ENCODE measurements around the gene KLHDC8A.
A peak's percentile ranks its signal among the peaks of the same experiment; 100 is the strongest.
"Not testable (repeated sequence)": the region's sequence is repeated elsewhere in the genome, so short reads cannot be mapped to it uniquely, and the experiment has no call there.

Gene KLHDC8A

GRCh38 chr1:205371871-205372660 is 15.3 kb upstream of the KLHDC8A start:
- DNase-seq (ENCODE audit: low spot score): no peak
- FAIRE-seq: no peak

GRCh38 chr1:205370780-205371179 is 14.1 kb upstream of the KLHDC8A start:
- FAIRE-seq: no peak
- DNase-seq (ENCODE audit: low spot score): no peak

DNA sequence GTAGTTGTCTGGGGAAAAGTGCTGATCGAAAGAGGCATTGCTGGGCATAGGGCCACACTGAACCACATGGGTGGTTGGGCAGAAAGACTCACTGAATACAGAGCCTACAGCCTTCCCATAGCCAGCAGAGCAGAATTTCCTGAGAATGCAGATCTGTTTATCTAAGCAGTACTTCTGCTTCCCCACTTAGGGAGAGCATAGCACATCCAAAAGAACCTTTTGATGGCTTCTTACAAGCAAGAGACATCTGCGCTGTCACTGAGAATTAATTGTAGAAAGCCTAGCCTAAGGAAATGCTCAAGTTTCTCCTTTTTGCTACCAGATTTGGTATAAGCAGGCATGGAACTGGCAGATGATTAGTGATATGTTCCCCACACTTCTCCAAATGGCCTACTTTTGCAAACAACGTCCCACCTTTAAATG is 13.0 kb upstream of the KLHDC8A start:
- no peak for DNase-seq (ENCODE audit: low spot score)
- FAIRE-seq: no peak

GRCh38 chr1:205368478-205368877 is 11.8 kb upstream of the KLHDC8A start:
- no peak for FAIRE-seq
- DNase-seq (ENCODE audit: low spot score): no peak

GRCh38 chr1:205365945-205366463 is 9.3 kb upstream of the KLHDC8A start:
- DNase-seq (ENCODE audit: low spot score): peak; percentile 47
- FAIRE-seq: no peak

GRCh38 chr1:205365086-205365485 is 8.4 kb upstream of the KLHDC8A start:
- not testable (repeated sequence) for DNase-seq (ENCODE audit: low spot score)

DNA sequence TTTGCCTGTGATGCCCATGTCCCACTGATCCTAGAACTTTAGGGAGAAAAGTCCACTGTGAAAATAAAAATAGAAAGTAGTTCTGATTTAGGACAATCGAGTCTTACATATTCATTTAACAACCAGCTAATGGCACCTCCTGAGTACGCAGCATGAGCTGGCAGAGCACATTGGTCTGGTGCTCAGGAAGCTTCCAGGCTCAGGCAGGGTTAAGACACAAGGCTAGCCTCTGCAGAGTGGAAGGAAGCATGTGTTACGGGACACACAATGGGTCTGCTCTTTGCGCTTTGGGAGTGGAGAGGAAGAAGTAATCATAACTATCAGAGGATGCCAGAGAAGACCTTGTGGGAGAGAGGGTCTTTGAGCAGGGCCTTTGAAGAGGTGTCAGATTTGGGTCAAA is 4.2 kb upstream of the KLHDC8A start:
- DNase-seq (ENCODE audit: low spot score) (no peak), FAIRE-seq (no peak)

More at GRCh38 chr1:205365086-205365485, 8.4 kb upstream of the KLHDC8A start:
- FAIRE-seq: not testable (repeated sequence)

DNA sequence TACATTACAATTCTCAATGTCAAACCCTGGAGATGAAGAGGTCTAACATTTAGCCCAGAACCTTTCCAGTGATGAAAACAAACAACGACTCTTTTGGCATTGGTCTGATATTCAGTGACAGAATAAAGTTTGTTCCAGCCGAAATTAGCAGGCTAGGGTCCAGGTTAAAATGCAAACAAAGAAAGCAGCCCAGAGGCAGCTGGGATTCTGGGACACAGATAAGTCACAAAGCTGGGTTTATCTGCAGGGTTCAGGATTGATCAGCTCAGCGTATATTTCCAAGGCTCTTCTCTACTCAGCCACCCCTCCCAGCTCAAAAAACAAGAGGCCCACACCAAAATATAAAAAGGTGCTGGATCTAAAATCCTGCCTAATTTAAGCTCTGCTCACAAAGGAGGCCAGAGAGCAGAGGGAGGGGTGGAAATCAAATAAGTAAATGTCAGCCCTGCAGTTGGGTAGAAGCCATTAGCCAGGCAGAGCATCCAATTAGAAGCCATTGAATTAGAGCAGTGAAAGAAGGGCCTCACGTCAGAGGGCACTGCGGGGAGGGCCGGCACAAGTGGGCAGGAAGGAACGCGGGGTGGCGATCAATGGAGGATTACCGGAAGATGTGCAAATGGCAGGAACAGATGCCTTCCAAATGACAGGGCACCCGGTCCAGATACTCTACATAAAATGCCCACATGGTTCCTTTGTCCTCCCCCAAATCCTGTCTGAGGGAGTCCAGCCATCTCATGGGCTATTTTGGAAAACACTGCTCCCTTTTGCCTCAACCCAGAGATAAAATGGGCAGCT is 3.2 kb upstream of the KLHDC8A start:
- DNase-seq (ENCODE audit: low spot score): no peak
- FAIRE-seq: no peak

GRCh38 chr1:205358579-205358978 is 1.9 kb upstream of the KLHDC8A start:
- FAIRE-seq: no peak
- DNase-seq (ENCODE audit: low spot score): no peak

DNA sequence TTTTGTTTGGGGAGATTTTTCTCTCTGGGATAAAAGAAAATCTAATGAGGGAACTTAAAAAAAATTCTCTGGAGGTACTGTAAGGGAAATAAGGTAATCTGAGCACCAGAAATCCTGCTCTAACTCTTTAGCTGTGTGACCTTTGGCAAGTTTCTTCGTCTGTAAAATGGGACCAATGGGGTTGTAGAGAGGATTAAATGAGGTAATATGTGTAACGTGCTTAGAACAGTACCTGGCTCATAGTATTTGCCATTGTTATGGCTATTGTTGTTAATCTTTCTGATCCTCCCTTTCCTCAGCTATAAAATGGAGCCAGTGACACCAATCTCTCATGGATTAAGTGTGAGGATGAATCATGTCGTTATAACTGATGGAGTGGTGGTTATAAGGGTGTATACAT is 845 bp upstream of the KLHDC8A start:
- DNase-seq (ENCODE audit: low spot score): no peak
- no peak for FAIRE-seq

- DNase-seq (ENCODE audit: low spot score): no peak
Measured at GRCh38 chr1:205355075-205355453, 1.7 kb downstream of the KLHDC8A start.

DNA sequence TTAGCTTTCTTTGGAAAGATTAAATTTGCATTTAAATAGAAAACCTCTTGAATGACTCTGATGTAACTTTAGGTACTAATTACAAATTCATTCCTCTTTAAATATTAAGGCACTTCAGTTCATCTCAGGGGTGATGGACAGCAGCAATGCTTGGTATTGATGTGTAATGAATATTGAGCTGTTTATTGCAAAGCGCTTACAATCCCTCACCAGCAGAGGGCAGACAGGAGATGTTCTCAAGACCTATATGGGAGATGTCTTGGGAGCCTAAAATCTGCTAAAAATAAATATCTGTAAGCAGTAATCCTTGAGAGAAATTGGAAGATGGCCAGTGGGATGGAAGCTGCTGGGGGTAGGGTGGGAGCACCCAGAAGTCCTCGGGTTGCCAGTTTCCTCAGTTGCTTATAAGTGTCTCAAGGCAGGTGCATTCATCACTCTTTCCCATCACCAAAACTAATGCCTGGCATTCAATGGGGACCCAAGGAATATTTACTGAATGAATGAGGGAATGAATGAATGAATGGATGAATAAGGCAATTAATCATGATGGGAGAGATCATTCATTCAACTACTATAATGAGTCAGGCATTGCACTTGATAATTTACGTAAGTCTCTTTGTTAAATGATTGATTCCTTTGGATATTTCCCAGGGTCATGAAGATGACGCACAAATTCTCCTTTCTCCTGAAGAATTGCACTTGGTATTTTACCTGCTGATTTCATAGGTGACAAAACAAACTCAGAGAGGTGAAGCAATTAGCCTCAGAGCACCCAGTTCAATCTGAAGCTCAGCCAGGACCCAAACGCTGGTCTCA is 2.3 kb downstream of the KLHDC8A start:
- FAIRE-seq (no peak), DNase-seq (ENCODE audit: low spot score) (peak; percentile 49)

More at GRCh38 chr1:205355075-205355453, 1.7 kb downstream of the KLHDC8A start:
- no peak for FAIRE-seq

- FAIRE-seq: no peak
- no peak for DNase-seq (ENCODE audit: low spot score)
Measured at GRCh38 chr1:205353612-205354011, 3.1 kb downstream of the KLHDC8A start.

- FAIRE-seq (no peak), DNase-seq (ENCODE audit: low spot score) (no peak)
Measured at GRCh38 chr1:205353191-205353590, 3.5 kb downstream of the KLHDC8A start.

DNA sequence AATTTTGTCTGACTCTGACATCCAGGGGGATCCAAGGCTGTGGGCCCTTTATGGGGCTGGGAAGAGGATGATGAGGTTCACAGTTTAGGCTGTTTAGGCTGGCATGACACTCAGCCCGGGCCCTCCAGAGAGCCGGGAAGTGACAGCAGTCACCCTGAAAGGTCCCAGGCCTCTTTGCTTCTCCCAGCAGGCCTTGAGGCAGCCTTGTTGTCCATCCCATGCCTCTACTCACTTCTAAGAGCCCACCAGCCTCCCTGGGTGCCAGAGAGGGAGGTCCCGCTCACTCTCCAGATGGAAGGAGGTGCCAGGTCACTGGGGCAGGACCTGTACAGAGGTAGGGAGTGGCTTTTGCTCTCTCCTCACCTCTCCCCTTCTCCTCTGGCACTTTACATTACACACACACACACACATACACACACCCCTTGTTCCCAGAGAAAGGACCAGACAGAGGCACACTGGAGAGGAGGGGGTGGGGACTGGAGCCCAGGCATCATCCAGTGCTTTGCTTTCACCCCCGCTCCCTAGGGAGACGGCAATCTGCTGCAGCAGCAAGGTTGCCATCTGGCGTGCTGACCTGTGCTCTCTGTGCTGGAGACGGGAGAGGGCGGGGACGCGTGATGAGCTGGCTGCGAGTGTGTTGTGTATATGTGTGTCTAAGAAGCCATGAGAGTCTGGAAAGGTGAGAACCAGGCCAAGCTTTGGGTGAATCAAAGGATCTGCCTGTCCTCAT is 4.6 kb downstream of the KLHDC8A start:
- FAIRE-seq: no peak
- DNase-seq (ENCODE audit: low spot score): peak; percentile 48

GRCh38 chr1:205350691-205351141 is 6.0 kb downstream of the KLHDC8A start:
- FAIRE-seq (no peak), DNase-seq (ENCODE audit: low spot score) (no peak)

- FAIRE-seq (no peak), DNase-seq (ENCODE audit: low spot score) (no peak)
Measured at GRCh38 chr1:205350124-205350523, 6.6 kb downstream of the KLHDC8A start.

GRCh38 chr1:205348554-205349487 is 7.9 kb downstream of the KLHDC8A start:
- no peak for DNase-seq (ENCODE audit: low spot score)
- FAIRE-seq: no peak

GRCh38 chr1:205346956-205347574 is 9.7 kb downstream of the KLHDC8A start:
- peak; percentile 58 for FAIRE-seq
- DNase-seq (ENCODE audit: low spot score): peak; percentile 67
